Stomach (tissue), 9 donors: Measurements from ENCODE around the gene S100A9. TPM values are rescaled to one million over a fixed set of nuclear protein-coding genes. Genes with fewer than 3 reads are reported as not detected.

Source experiments
- DNase-seq, 2 donors: peaks; one replicate each; pipeline versions ENCODE4 v3.0.0 to v3.0.0-alpha.2; 2013 to 2019
- H3K27ac ChIP-seq, 5 donors: fragments of 200-600 bp in 4 of 5; sonication (generic) in 4 of 5; one replicate each; pipeline ENCODE4 v1.5.1; 2013 to 2019; ENCODE audit warnings: mild to moderate bottlenecking in 1 of 5, moderate library complexity in 1 of 5
- H3K27me3 ChIP-seq, 3 donors: fragments of 200-600 bp; sonication (generic); one replicate each; pipeline ENCODE4 v1.5.1; 2017 to 2019; ENCODE audit warnings: mixed run types in 1 of 3
- H3K36me3 ChIP-seq, 4 donors: fragments of 200-600 bp; sonication (generic); 1 replicate in 3 of 4; 2 replicates in 1 of 4; pipeline ENCODE4 v1.5.1; 2016 to 2019
- H3K4me1 ChIP-seq, 4 donors: fragments of 200-600 bp; sonication (generic); one replicate each; pipeline ENCODE4 v1.5.1; 2016 to 2019
- H3K4me3 ChIP-seq, 4 donors: fragments of 200-600 bp; sonication (generic) in 3 of 4; one replicate each; pipeline ENCODE4 v1.5.1; 2016 to 2019; ENCODE audit warnings: mild to moderate bottlenecking in 1 of 4
- H3K9me3 ChIP-seq, 4 donors: fragments of 200-600 bp; sonication (generic); one replicate each; pipeline ENCODE4 v1.5.1; 2016 to 2019
- EP300 ChIP-seq: sonication (generic); formaldehyde crosslinking; IDR thresholded peaks from one replicate; pipeline ENCODE4 v1.6.1; 2017; ENCODE audit warnings: antibody characterized with exemption
- POLR2A ChIP-seq, 4 donors: fragments of 450-650 bp; IDR thresholded peaks; one replicate each; pipeline ENCODE4 v1.6.1; 2016; ENCODE audit warnings: antibody characterized with exemption in 4 of 4, control low read depth in 2 of 4, mild to moderate bottlenecking in 1 of 4, moderate library complexity in 1 of 4
- POLR2AphosphoS5 ChIP-seq, 3 donors: sonication (generic); formaldehyde crosslinking; IDR thresholded peaks; one replicate each; pipeline ENCODE4 v1.6.1; 2016; ENCODE audit warnings: antibody characterized with exemption in 3 of 3
- WGBS, 5 donors: extraction: QIAGEN DNeasy Blood & Tissue Kit in 3 of 5; methylation state at CpG; one replicate each; pipeline versions ENCODE4 v1.1.5 to v1.1.7; 2013 to 2018; 5-methylcytosine and 5-hydroxymethylcytosine counted together
- intact Hi-C: fragments of 100-400 bp; cut with DNase I; formaldehyde crosslinking; loops from one replicate; pipeline ENCODE4 v1.15.1; 2023; ENCODE audit warnings: low total_unique reads
- polyA plus RNA-seq, 3 donors: library from polyadenylated mRNA; stranded (reverse); fragments of 200-250 nt; gene quantifications; one replicate each; pipeline ENCODE4 v1.2.3, GENCODE V29; 2013
- total RNA-seq, 5 donors: library from RNA; depleted of rRNA; stranded (reverse); fragments of >200 nt; gene quantifications; one replicate each; pipeline versions ENCODE4 v1.1.0 to v1.2.3, GENCODE V29; 2014 to 2016
- TF ChIP-seq, protein P1 (sequence below), 7 experiments: fragments of 450-650 bp in 4 of 7; fragments of 200-600 bp in 3 of 7; sonication (generic) in 3 of 7; IDR thresholded peaks; one replicate each; pipeline ENCODE4 v1.5.1; 2016 to 2019; ENCODE audit warnings: antibody characterized with exemption in 7 of 7, control low read depth in 2 of 7, mild to moderate bottlenecking in 1 of 7
- donor health status: healthy with polysubstance abuse.
- donor health status: Bipolar disorder and iron deficiency.
- donor health status: healthy.

Gene S100A9
- total and polyA plus RNA-seq, 8 donors, result 17.4 to 9,878 (median 276) TPM; not detected in 1

DNA sequence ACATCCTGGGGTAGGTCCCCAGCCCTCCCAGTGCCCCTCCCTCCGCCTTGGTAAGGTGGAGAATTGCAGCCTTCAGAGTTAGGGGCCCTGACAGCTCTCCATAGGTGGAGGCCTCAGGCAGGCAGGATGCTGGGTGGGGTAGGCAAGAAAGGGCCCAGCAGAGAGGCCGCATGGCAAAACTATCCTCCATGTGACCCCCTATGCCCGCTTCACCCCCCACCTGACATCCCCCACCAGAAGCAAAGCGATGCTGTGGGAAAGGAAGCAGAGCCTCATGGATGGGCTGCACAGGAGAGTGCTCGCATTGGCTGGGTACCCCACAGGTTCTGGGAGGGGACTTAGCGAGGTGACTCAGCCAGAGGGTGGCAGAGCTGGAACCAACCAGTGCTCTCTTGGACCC, 1.6 kb downstream of the S100A9 start:
- no peaks in the 10 kb centered on the region for H3K36me3 ChIP-seq
- DNase-seq, result no peak
- H3K27ac ChIP-seq, result peak overlapping the region in 2 of 5 donors; percentile 56 to 77
- intact Hi-C loops, result no loop called here
- H3K9me3 ChIP-seq, result no peaks in the 10 kb centered on the region
- no peaks in the 10 kb centered on the region for H3K4me1 ChIP-seq
- WGBS, 5 donors, result 80 to 92% (median 89%) methylated on average over 6 of the region's 6 CpGs
- H3K27me3 ChIP-seq, result peaks cover 0 to 18% (median 0%) of the 10 kb centered on the region in 3 donors
- no peak for TF ChIP-seq POLR2AphosphoS5 (IDR thresholded peaks at IDR 0.05)
- TF ChIP-seq EP300, result no peak
- no peak for TF ChIP-seq POLR2A (IDR thresholded peaks at IDR 0.05)
- TF ChIP-seq, protein P1, sequence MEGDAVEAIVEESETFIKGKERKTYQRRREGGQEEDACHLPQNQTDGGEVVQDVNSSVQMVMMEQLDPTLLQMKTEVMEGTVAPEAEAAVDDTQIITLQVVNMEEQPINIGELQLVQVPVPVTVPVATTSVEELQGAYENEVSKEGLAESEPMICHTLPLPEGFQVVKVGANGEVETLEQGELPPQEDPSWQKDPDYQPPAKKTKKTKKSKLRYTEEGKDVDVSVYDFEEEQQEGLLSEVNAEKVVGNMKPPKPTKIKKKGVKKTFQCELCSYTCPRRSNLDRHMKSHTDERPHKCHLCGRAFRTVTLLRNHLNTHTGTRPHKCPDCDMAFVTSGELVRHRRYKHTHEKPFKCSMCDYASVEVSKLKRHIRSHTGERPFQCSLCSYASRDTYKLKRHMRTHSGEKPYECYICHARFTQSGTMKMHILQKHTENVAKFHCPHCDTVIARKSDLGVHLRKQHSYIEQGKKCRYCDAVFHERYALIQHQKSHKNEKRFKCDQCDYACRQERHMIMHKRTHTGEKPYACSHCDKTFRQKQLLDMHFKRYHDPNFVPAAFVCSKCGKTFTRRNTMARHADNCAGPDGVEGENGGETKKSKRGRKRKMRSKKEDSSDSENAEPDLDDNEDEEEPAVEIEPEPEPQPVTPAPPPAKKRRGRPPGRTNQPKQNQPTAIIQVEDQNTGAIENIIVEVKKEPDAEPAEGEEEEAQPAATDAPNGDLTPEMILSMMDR (IDR thresholded peaks at IDR 0.05), result no peak
- H3K4me3 ChIP-seq, result peak overlapping the region in 2 of 4 donors; percentile 27 to 40

DNA sequence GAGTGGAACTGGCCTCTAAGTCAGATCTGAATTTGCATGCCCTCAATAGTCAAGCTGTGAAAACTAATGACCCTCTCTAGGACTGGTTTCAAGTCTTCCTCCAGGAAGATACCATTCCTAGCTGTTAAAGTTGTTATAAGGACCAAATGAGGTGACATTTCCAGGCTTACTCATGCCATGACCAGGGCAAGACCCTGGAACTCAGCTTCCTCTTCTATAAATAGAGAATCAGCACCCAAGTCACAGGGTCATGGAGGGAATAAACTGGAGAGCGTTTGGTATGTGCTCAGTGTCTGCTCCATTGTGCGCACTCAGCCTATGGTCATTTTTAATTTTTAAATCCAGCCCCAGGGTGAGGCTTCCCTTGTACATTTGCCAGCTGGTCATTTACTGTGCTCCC, 2.5 kb downstream of the S100A9 start:
- TF ChIP-seq, protein P1 (IDR thresholded peaks at IDR 0.05), result no peak
- TF ChIP-seq EP300 (no peak), POLR2AphosphoS5 (IDR thresholded peaks at IDR 0.05) (no peak)
- Histone ChIP-seq H3K4me1 (no peaks in the 10 kb centered on the region), H3K9me3 (no peaks in the 10 kb centered on the region), H3K27me3 (peaks cover 0 to 21% (median 0%) of the 10 kb centered on the region in 3 donors), H3K27ac (peak overlapping the region in 2 of 5 donors; percentile 36 to 77), H3K36me3 (no peaks in the 10 kb centered on the region), H3K4me3 (peak overlapping the region in 2 of 4 donors; percentile 27 to 40)
- WGBS, 5 donors, result 59 to 90% (median 71%) methylated on average over 2 of the region's 2 CpGs
- no peak for DNase-seq
- intact Hi-C loops, result no loop called here

DNA sequence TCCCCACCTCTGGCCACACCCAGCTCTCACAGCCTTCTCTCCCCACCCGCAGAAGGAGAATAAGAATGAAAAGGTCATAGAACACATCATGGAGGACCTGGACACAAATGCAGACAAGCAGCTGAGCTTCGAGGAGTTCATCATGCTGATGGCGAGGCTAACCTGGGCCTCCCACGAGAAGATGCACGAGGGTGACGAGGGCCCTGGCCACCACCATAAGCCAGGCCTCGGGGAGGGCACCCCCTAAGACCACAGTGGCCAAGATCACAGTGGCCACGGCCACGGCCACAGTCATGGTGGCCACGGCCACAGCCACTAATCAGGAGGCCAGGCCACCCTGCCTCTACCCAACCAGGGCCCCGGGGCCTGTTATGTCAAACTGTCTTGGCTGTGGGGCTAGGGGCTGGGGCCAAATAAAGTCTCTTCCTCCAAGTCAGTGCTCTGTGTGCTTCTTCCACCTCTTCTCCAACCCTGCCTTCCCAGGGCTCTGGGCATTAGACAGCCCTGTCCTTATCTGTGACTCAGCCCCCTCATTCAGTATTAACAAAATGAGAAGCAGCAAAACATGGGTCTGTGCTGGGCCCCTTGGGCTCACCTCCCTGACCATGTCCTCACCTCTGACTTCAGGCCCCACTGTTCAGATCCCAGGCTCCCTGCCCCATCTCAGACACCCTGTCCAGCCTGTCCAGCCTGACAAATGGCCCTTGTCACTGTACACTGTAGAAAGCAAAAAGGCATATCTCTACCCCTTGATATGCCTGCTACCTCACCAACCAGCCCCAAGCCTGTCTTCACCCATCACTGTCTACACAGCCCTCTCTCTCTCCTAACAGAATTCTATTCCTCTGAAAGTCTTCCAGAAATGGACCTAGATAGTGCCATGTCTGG, 3.2 kb downstream of the S100A9 start:
- intact Hi-C loops, result no loop called here
- peak overlapping the region in 2 of 5 donors; percentile 36 to 77 for H3K27ac ChIP-seq
- 74 to 85% (median 79%) methylated on average over 5 to 11 of the region's 11 CpGs for WGBS, 5 donors

DNA sequence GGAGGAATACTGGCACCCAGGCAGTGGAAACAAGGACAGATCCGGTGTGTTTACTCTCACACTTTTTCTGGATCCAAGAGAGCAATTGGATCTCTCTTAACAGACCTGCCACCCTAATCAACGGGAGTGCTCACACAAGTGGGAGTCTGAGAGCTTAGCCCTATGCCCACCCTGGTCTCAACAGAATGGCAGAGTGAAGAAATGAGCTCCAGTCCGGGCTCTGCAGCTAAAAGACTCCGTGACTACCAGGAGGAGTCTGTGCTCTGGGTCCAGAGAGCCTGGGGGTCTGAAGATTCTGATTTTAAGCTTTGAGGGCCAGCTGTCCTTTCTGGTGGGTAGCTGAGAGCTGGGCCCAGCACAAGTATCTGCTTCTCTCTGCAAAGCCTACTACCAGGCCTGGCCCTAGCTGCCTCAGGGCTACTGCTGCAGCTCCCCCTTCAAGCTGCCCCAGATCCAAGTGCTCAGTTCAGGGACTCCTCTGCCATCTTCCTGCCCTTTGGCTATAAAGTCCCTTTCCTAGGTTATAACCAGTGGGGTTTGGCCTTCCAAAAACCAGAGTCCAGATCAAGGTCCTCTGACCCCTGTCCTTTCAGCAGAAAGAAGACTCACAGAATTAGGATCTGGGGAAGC, 3.9 kb downstream of the S100A9 start:
- intact Hi-C loops, result no loop called here
- Histone ChIP-seq H3K27ac (peak overlapping the region in 2 of 5 donors; percentile 36 to 77), H3K36me3 (no peaks in the 10 kb centered on the region), H3K9me3 (no peaks in the 10 kb centered on the region), H3K27me3 (peaks cover 0 to 23% (median 5%) of the 10 kb centered on the region in 3 donors), H3K4me3 (no peak overlapping the region), H3K4me1 (no peaks in the 10 kb centered on the region)
- TF ChIP-seq POLR2A (IDR thresholded peaks at IDR 0.05) (no peak), EP300 (no peak), POLR2AphosphoS5 (IDR thresholded peaks at IDR 0.05) (no peak)
- TF ChIP-seq, protein P1 (IDR thresholded peaks at IDR 0.05), result no peak
- no peak for DNase-seq
- WGBS, 5 donors, result 72 to 87% (median 81%) methylated on average over 2 to 4 of the region's 4 CpGs

More for the DNA sequence above, 3.2 kb downstream of the S100A9 start:
- DNase-seq, result no peak
- H3K4me1 ChIP-seq, result no peaks in the 10 kb centered on the region
- peaks cover 0 to 22% (median 5%) of the 10 kb centered on the region in 3 donors for H3K27me3 ChIP-seq
- no peaks in the 10 kb centered on the region for H3K36me3 ChIP-seq
- TF ChIP-seq POLR2A (IDR thresholded peaks at IDR 0.05) (no peak), POLR2AphosphoS5 (IDR thresholded peaks at IDR 0.05) (no peak), EP300 (no peak)
- TF ChIP-seq, protein P1 (IDR thresholded peaks at IDR 0.05), result no peak
- no peaks in the 10 kb centered on the region for H3K9me3 ChIP-seq
- H3K4me3 ChIP-seq, result peak overlapping the region in 2 of 4 donors; percentile 27 to 40
